Hepatocyte (in vitro differentiated cells): Measurements from ENCODE around the gene ATP8A1. TPM values are rescaled to one million over a fixed set of nuclear protein-coding genes. Genes with fewer than 3 reads are reported as not detected.

ENCODE experiments used
- DNase-seq: peaks from one replicate; pipeline ENCODE4 v3.0.0-alpha.2; 2016; ENCODE audit warnings: low spot score
- H2AFZ ChIP-seq: fragments of 200-600 bp; sonication (generic); 2 replicates; pipeline ENCODE4 v1.6.0; 2016; ENCODE audit warnings: antibody characterized with exemption, mild to moderate bottlenecking
- H3K27ac ChIP-seq: fragments of 200-600 bp; sonication (generic); 2 replicates; pipeline ENCODE4 v1.5.1; 2016; ENCODE audit warnings: mild to moderate bottlenecking
- H3K27me3 ChIP-seq: fragments of 200-600 bp; sonication (generic); 2 replicates; pipeline ENCODE4 v1.6.1; 2016
- H3K36me3 ChIP-seq: fragments of 200-600 bp; sonication (generic); replicated peaks from 2 replicates; pipeline ENCODE4 v1.5.1; 2016; ENCODE audit warnings: low read depth; ENCODE audit not compliant: insufficient read depth
- H3K4me1 ChIP-seq: fragments of 200-600 bp; sonication (generic); 2 replicates; pipeline ENCODE4 v1.5.1; 2016; ENCODE audit warnings: mild to moderate bottlenecking, moderate library complexity; ENCODE audit not compliant: insufficient read depth
- H3K4me2 ChIP-seq: fragments of 200-600 bp; sonication (generic); 2 replicates; pipeline ENCODE4 v1.6.0; 2016
- H3K4me3 ChIP-seq: fragments of 200-600 bp; sonication (generic); 2 replicates; pipeline ENCODE4 v1.5.1; 2016; ENCODE audit warnings: mild to moderate bottlenecking
- H3K79me2 ChIP-seq: fragments of 200-600 bp; sonication (generic); 2 replicates; pipeline ENCODE4 v1.6.0; 2017; ENCODE audit warnings: mild to moderate bottlenecking
- H3K9me2 ChIP-seq: fragments of 200-600 bp; sonication (generic); replicated peaks from 2 replicates; pipeline ENCODE4 v1.6.0; 2017; ENCODE audit warnings: mild to moderate bottlenecking; ENCODE audit not compliant: insufficient read depth
- H3K9me3 ChIP-seq: fragments of 200-600 bp; sonication (generic); 2 replicates; pipeline ENCODE4 v1.5.1; 2016; ENCODE audit warnings: low read depth, mild to moderate bottlenecking
- H4K20me1 ChIP-seq: fragments of 200-600 bp; sonication (generic); 2 replicates; pipeline ENCODE4 v1.6.0; 2016; ENCODE audit warnings: mild to moderate bottlenecking; ENCODE audit not compliant: insufficient read depth, poor library complexity, severe bottlenecking
- EZH2 ChIP-seq: fragments of 200-600 bp; sonication (generic); IDR thresholded peaks from 2 replicates; pipeline ENCODE4 v1.6.1; 2016; ENCODE audit warnings: antibody characterized with exemption, mild to moderate bottlenecking, borderline replicate concordance
- EZH2phosphoT487 ChIP-seq: fragments of 200-600 bp; sonication (generic); IDR thresholded peaks from one replicate; pipeline ENCODE4 v1.6.1; 2018; ENCODE audit warnings: antibody characterized with exemption, mild to moderate bottlenecking, low read depth, moderate library complexity; ENCODE audit not compliant: unreplicated experiment, severe bottlenecking
- WGBS: methylation state at CpG from one replicate; pipeline ENCODE4 v1.1.6; 2016; ENCODE audit warnings: low lambda C conversion rate; ENCODE audit errors: missing lambda C conversion rate; 5-methylcytosine and 5-hydroxymethylcytosine counted together
- polyA plus RNA-seq: library from polyadenylated mRNA; unstranded; fragments of >200 nt; fragmentation: Nextera tagmentation; extraction: Ambion mirVana; gene quantifications from 2 replicates; pipeline ENCODE4 v1.2.1, GENCODE V29; 2016
- total RNA-seq: library from RNA; depleted of rRNA; stranded (reverse); fragments of >200 nt; gene quantifications from 2 replicates; pipeline ENCODE4 v1.2.3, GENCODE V29; 2014
- TF ChIP-seq, protein P1 (sequence below): fragments of 200-600 bp; sonication (generic); IDR thresholded peaks from 2 replicates; pipeline ENCODE4 v1.5.1; 2016; ENCODE audit warnings: antibody characterized with exemption, mild to moderate bottlenecking; ENCODE audit not compliant: poor library complexity

Gene ATP8A1
- total and polyA plus RNA-seq, 2 experiments from 2014 or later: 3.3 to 42.1 TPM

DNA sequence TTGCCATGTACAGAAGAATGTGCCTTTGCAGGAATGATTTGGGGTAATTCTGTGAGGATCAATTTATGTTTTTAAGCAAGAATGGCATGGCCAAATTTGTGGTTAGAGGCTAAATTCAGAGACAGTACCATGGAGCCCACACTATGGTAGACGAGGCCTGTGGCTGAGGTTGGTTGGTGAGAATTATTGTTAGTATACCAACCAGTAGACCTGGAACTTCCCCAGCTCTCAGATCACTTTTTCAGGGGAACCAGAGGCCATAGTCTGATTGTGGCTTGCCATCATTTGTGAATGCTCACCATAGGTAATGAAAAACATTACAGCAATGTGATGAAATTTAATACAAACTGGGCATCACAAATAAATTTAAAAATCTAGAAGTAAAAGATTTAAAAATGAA lies 203.3 kb downstream of the ATP8A1 start:
- no peaks in the 10 kb centered on the region for H3K79me2 ChIP-seq
- no peaks in the 10 kb centered on the region for H4K20me1 ChIP-seq
- no peak overlapping the region for H3K4me3 ChIP-seq
- no peak overlapping the region for H3K4me2 ChIP-seq
- H2AFZ ChIP-seq: no peak overlapping the region
- H3K4me1 ChIP-seq: peaks cover 16% of the 10 kb centered on the region
- H3K27ac ChIP-seq: peak overlapping the region; percentile 25
- no peak for DNase-seq
- H3K27me3 ChIP-seq: no peaks in the 10 kb centered on the region
- no peaks in the 10 kb centered on the region for H3K9me3 ChIP-seq
- WGBS: 83% methylated on average over 1 of the region's 1 CpG
- H3K36me3 ChIP-seq: no peaks in the 10 kb centered on the region
- no peak for TF ChIP-seq EZH2phosphoT487
- no peak for TF ChIP-seq EZH2
- TF ChIP-seq, protein P1, sequence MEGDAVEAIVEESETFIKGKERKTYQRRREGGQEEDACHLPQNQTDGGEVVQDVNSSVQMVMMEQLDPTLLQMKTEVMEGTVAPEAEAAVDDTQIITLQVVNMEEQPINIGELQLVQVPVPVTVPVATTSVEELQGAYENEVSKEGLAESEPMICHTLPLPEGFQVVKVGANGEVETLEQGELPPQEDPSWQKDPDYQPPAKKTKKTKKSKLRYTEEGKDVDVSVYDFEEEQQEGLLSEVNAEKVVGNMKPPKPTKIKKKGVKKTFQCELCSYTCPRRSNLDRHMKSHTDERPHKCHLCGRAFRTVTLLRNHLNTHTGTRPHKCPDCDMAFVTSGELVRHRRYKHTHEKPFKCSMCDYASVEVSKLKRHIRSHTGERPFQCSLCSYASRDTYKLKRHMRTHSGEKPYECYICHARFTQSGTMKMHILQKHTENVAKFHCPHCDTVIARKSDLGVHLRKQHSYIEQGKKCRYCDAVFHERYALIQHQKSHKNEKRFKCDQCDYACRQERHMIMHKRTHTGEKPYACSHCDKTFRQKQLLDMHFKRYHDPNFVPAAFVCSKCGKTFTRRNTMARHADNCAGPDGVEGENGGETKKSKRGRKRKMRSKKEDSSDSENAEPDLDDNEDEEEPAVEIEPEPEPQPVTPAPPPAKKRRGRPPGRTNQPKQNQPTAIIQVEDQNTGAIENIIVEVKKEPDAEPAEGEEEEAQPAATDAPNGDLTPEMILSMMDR: no peak
- H3K9me2 ChIP-seq: no peaks in the 10 kb centered on the region

DNA sequence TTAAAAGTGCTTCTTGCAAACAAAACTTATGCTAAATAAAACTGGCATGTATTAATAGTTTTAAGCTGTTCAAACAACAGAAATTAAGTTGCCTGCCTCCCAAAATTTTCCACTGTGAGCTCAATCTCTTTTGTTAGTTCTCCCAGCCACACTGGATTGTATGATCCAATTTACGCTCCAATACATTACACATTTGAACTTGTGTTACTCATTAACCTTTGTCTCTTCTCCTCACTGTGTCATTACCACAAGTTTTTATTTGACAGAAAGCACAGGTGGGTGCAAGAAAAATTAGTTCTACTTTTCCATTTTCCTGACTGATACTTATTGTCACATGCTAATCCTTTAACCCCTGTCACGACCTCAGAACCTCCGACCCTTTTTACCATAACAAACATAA lies 204.1 kb downstream of the ATP8A1 start:
- H3K4me2 ChIP-seq: peak overlapping the region; percentile 44
- no peak overlapping the region for H2AFZ ChIP-seq
- H3K79me2 ChIP-seq: no peaks in the 10 kb centered on the region
- H3K27me3 ChIP-seq: no peaks in the 10 kb centered on the region
- no peak for DNase-seq
- WGBS: 50% methylated on average over 3 of the region's 3 CpGs
- no peaks in the 10 kb centered on the region for H4K20me1 ChIP-seq
- TF ChIP-seq EZH2 (no peak), EZH2phosphoT487 (no peak)
- TF ChIP-seq, protein P1: no peak
- H3K27ac ChIP-seq: peak overlapping the region; percentile 25
- H3K36me3 ChIP-seq: no peaks in the 10 kb centered on the region
- no peak overlapping the region for H3K4me3 ChIP-seq
- peaks cover 16% of the 10 kb centered on the region for H3K4me1 ChIP-seq
- no peaks in the 10 kb centered on the region for H3K9me3 ChIP-seq
- no peaks in the 10 kb centered on the region for H3K9me2 ChIP-seq

DNA sequence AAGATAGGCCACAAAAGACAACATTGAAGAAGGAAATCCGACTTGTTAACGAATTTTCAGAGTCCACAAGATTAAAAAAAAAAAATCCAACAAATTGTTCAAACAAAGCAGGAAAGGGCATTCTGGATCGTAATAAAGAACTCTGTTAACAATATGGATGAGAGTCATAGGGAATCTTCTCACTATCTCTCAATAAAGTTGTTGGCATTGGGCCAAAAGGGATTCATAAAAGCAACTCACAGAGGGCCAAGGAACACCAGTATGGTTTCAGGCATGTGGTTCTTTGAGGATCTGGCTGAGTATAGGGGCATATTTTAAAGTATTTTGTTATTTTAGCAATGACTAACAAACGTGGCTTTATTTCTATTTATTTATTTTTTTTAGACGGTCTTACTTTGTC lies 210.1 kb downstream of the ATP8A1 start:
- Histone ChIP-seq H3K27me3 (no peaks in the 10 kb centered on the region), H3K4me2 (no peak overlapping the region), H3K36me3 (no peaks in the 10 kb centered on the region), H3K4me3 (no peak overlapping the region), H3K4me1 (peaks cover 6% of the 10 kb centered on the region), H3K9me3 (no peaks in the 10 kb centered on the region), H3K27ac (no peak overlapping the region), H3K9me2 (no peaks in the 10 kb centered on the region), H4K20me1 (no peaks in the 10 kb centered on the region), H3K79me2 (no peaks in the 10 kb centered on the region), H2AFZ (no peak overlapping the region)
- no peak for DNase-seq
- WGBS: 69% methylated on average over 5 of the region's 5 CpGs
- no peak for TF ChIP-seq EZH2phosphoT487
- no peak for TF ChIP-seq EZH2

DNA sequence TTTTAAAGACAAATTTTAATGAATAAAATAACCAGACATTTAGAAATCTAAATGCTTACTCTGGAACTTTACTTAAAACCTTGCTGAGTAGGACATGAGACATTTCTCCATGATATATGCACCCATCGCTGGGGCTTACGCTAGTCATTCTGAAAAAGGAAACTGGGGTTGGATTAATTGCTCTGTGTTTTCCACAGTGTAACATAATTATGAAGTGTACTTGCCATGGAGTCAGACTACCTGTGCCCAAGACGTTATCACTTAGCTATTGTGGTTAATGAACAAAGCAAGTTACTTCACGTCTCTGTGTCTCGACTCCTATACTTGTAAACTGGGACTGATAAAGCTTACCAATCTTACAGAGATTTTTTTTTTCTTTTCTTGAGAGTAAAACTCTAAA lies 211.9 kb downstream of the ATP8A1 start:
- Histone ChIP-seq H3K27me3 (no peaks in the 10 kb centered on the region), H3K79me2 (no peaks in the 10 kb centered on the region), H3K36me3 (no peaks in the 10 kb centered on the region), H4K20me1 (no peaks in the 10 kb centered on the region), H3K4me3 (no peak overlapping the region), H3K27ac (no peak overlapping the region), H3K9me3 (no peaks in the 10 kb centered on the region), H3K4me2 (no peak overlapping the region), H3K9me2 (no peaks in the 10 kb centered on the region), H3K4me1 (no peaks in the 10 kb centered on the region), H2AFZ (no peak overlapping the region)
- no peak for DNase-seq
- TF ChIP-seq, protein P1: no peak
- no peak for TF ChIP-seq EZH2
- no peak for TF ChIP-seq EZH2phosphoT487
- 86% methylated on average over 5 of the region's 5 CpGs for WGBS
